ENCODE data around the gene CALR.
A peak's percentile ranks its signal among the peaks of the same experiment; 100 is the strongest.
"Not testable (repeated sequence)": the region's sequence is repeated elsewhere in the genome, so short reads cannot be mapped to it uniquely, and the experiment has no call there.

Gene CALR

GRCh38 chr19:12937927-12938778 is at the start of gene CALR:
Gene CALR, plus strand, starts transcription at chr19:12938609. Its CDS starts 71 bp downstream, at chr19:12938680.
- peak; percentile 99 for DNase-seq

GRCh38 chr19:12890299-12890786 is 48.1 kb upstream of the CALR start:
- not testable (repeated sequence) for DNase-seq

GRCh38 chr19:12890787-12891552 is 47.4 kb upstream of the CALR start, which contains the start of gene GCDH:
Gene GCDH, plus strand, starts transcription at chr19:12891160. Its CDS starts 145 bp downstream, at chr19:12891305.
- DNase-seq, result peak; percentile 96

- DNase-seq, result no peak
These were observed 46.8 kb upstream of the CALR start for GRCh38 chr19:12891553-12892021.

GRCh38 chr19:12893582-12893981 is 44.8 kb upstream of the CALR start:
- no peak for DNase-seq

- no peak for DNase-seq
These were observed 41.9 kb upstream of the CALR start for GRCh38 chr19:12896460-12896859.

- DNase-seq, result no peak
These were observed 38.4 kb upstream of the CALR start for GRCh38 chr19:12899891-12900518.

- no peak for DNase-seq
These were observed 31.2 kb upstream of the CALR start for GRCh38 chr19:12907166-12907565.

GRCh38 chr19:12912571-12912970 is 25.8 kb upstream of the CALR start:
- DNase-seq, result no peak

- no peak for DNase-seq
These were observed 25.3 kb upstream of the CALR start for GRCh38 chr19:12913011-12913561.

GRCh38 chr19:12913851-12914690 is 24.3 kb upstream of the CALR start:
- DNase-seq, result peak; percentile 75

- not testable (repeated sequence) for DNase-seq
These were observed 22.5 kb upstream of the CALR start for GRCh38 chr19:12915860-12916259.

- DNase-seq, result no peak
These were observed 20.2 kb upstream of the CALR start for GRCh38 chr19:12918253-12918652.

GRCh38 chr19:12921047-12921446 is 17.4 kb upstream of the CALR start:
- no peak for DNase-seq

- DNase-seq, result no peak
These were observed 15.4 kb upstream of the CALR start for GRCh38 chr19:12922959-12923358.

- no peak for DNase-seq
These were observed 13.6 kb upstream of the CALR start for GRCh38 chr19:12924621-12925310.

GRCh38 chr19:12930002-12930645 is 8.3 kb upstream of the CALR start:
- no peak for DNase-seq

- no peak for DNase-seq
These were observed 5.8 kb upstream of the CALR start for GRCh38 chr19:12932392-12933286.

GRCh38 chr19:12933287-12934072 is 4.9 kb upstream of the CALR start, which contains the start of gene FARSA:
Gene FARSA, minus strand, starts transcription at chr19:12933711. Its CDS starts 15 bp downstream, at chr19:12933696.
- DNase-seq, result peak; percentile 92
